HepG2 (cell line): ENCODE data around the gene PDHX. TPM values are rescaled to one million over a fixed set of nuclear protein-coding genes. Genes with fewer than 3 reads are reported as not detected.

Experiments
- BCLAF1 ChIP-seq: fragments of 450-650 bp; IDR thresholded peaks from 2 replicates; pipeline ENCODE4 v1.6.1; 2017; ENCODE audit warnings: mild to moderate bottlenecking
- HMG20B ChIP-seq: conservative IDR thresholded peaks from 2 replicates; pipeline ENCODE4 v1.6.1; 2016; ENCODE audit warnings: missing genetic modification reagents, missing compliant biosample characterization
- JUN ChIP-seq: sonication (generic); formaldehyde crosslinking; IDR thresholded peaks from 2 replicates; pipeline ENCODE4 v1.4.0; 2020; ENCODE audit warnings: mild to moderate bottlenecking, missing genetic modification reagents
- MAF1 ChIP-seq: sonication (generic); formaldehyde crosslinking; IDR thresholded peaks from 2 replicates; pipeline ENCODE4 v1.5.0; 2020; ENCODE audit warnings: missing genetic modification reagents, borderline replicate concordance
- MAFG ChIP-seq: sonication (generic); formaldehyde crosslinking; IDR thresholded peaks from 2 replicates; pipeline ENCODE4 v1.5.1; 2020; ENCODE audit warnings: mild to moderate bottlenecking, missing genetic modification reagents
- MEIS1 ChIP-seq: sonication (generic); formaldehyde crosslinking; IDR thresholded peaks from 2 replicates; pipeline ENCODE4 v1.9.0; 2021; ENCODE audit warnings: mild to moderate bottlenecking, missing genetic modification reagents, moderate library complexity, borderline replicate concordance
- MIXL1 ChIP-seq: IDR thresholded peaks from 2 replicates; pipeline ENCODE4 v1.6.1; 2016
- MLLT10 ChIP-seq: sonication (generic); formaldehyde crosslinking; IDR thresholded peaks from 2 replicates; pipeline ENCODE4 v1.4.0; 2020; ENCODE audit warnings: missing genetic modification reagents
- NFKBIZ ChIP-seq: IDR thresholded peaks from 2 replicates; pipeline ENCODE4 v1.6.1; 2018; ENCODE audit warnings: missing genetic modification reagents, missing compliant biosample characterization
- TBX2 ChIP-seq: sonication (generic); formaldehyde crosslinking; IDR thresholded peaks from 2 replicates; pipeline ENCODE4 v1.5.0; 2020; ENCODE audit warnings: missing genetic modification reagents, mild to moderate bottlenecking, borderline replicate concordance
- TGIF2 ChIP-seq: IDR thresholded peaks from 2 replicates; pipeline ENCODE4 v1.6.1; 2016; ENCODE audit warnings: control low read depth, missing compliant biosample characterization
- TOE1 ChIP-seq: sonication (generic); formaldehyde crosslinking; IDR thresholded peaks from 2 replicates; pipeline ENCODE4 v1.4.0; 2020; ENCODE audit warnings: mild to moderate bottlenecking, missing genetic modification reagents
- ZIK1 ChIP-seq: sonication (generic); formaldehyde crosslinking; IDR thresholded peaks from 2 replicates; pipeline ENCODE4 v1.5.0; 2020; ENCODE audit warnings: mild to moderate bottlenecking, low read depth, missing genetic modification reagents, borderline replicate concordance
- ZMYM4 ChIP-seq: sonication (generic); formaldehyde crosslinking; IDR thresholded peaks from 2 replicates; pipeline ENCODE4 v1.8.1; 2023; ENCODE audit warnings: mild to moderate bottlenecking, missing genetic modification reagents
- ZNF18 ChIP-seq: sonication (generic); formaldehyde crosslinking; IDR thresholded peaks from 2 replicates; pipeline ENCODE4 v1.8.0; 2022; ENCODE audit warnings: mild to moderate bottlenecking, missing genetic modification reagents; ENCODE audit not compliant: insufficient replicate concordance
- ZNF484 ChIP-seq: sonication (generic); formaldehyde crosslinking; IDR thresholded peaks from 2 replicates; pipeline ENCODE4 v1.5.1; 2020; ENCODE audit warnings: mild to moderate bottlenecking, low read depth, missing genetic modification reagents, borderline replicate concordance
- ZNF503 ChIP-seq: sonication (generic); formaldehyde crosslinking; IDR thresholded peaks from 2 replicates; pipeline ENCODE4 v1.4.0; 2020; ENCODE audit warnings: missing genetic modification reagents
- ZNF512 ChIP-seq: sonication (generic); formaldehyde crosslinking; IDR thresholded peaks from 2 replicates; pipeline ENCODE4 v1.4.0; 2020; ENCODE audit warnings: mild to moderate bottlenecking, missing genetic modification reagents
- ZNF740 ChIP-seq: sonication (generic); formaldehyde crosslinking; IDR thresholded peaks from 2 replicates; pipeline ENCODE4 v1.4.0; 2020; ENCODE audit warnings: missing genetic modification reagents
- ZNF773 ChIP-seq: sonication (generic); formaldehyde crosslinking; IDR thresholded peaks from 2 replicates; pipeline ENCODE4 v1.4.0; 2020; ENCODE audit warnings: missing genetic modification reagents, borderline replicate concordance
- ZNF790 ChIP-seq: sonication (generic); formaldehyde crosslinking; IDR thresholded peaks from 2 replicates; pipeline ENCODE4 v1.8.0; 2022; ENCODE audit warnings: missing genetic modification reagents, mild to moderate bottlenecking, borderline replicate concordance
- polyA plus RNA-seq, 8 experiments: library from polyadenylated mRNA; depleted of rRNA in 3 of 8; stranded (reverse) in 7 of 8; unstranded in 1 of 8; fragments of >200 nt; fragmentation: Illumina TruSeq in 4 of 8; extraction: Trizol in 4 of 8; gene quantifications; 2 replicates each; pipeline versions ENCODE4 v1.2.1 to v1.2.3, GENCODE V29; 2011 to 2016; ENCODE audit warnings: low read depth in 4 of 8, missing spikeins in 1 of 8, mixed read lengths in 1 of 8; ENCODE audit not compliant: insufficient read depth in 1 of 8
- total RNA-seq, 5 experiments: library from RNA; depleted of rRNA; stranded (reverse); fragments of >200 nt; fragmentation: Illumina TruSeq; extraction: Trizol; gene quantifications; 2 replicates each; pipeline ENCODE4 v1.2.3, GENCODE V29; 2016; ENCODE audit warnings: low read depth in 1 of 5

Gene PDHX
- total and polyA plus RNA-seq, 2 of the 13 experiments (the other 11 are each of a cell fraction or from before 2014, with no cell fraction given) = 41.0 to 73.8 TPM

GRCh38 chr11:34929794-34930763 lies 13.7 kb downstream of the PDHX start (continued):
- TF ChIP-seq TGIF2 (CRISPR knock-in tag) (peak; percentile 94), ZNF790 (no peak; the same call in 1 of the 2 replicates), ZNF484 (CRISPR knock-in tag) (no peak), ZNF503 (CRISPR knock-in tag) (peak; percentile 78; the same call in 1 of the 2 replicates), TBX2 (CRISPR knock-in tag) (peak; percentile 90), JUN (CRISPR knock-in tag) (no peak), BCLAF1 (no peak), ZMYM4 (CRISPR knock-in tag) (peak; percentile 99), MIXL1 (peak; percentile 71; the same call in 1 of the 2 replicates), ZNF773 (CRISPR knock-in tag) (no peak), MEIS1 (CRISPR knock-in tag) (no peak), HMG20B (CRISPR knock-in tag) (peak; percentile 44), MAF1 (CRISPR knock-in tag) (no peak), MAFG (CRISPR knock-in tag) (no peak), MLLT10 (no peak), ZNF18 (no peak), TOE1 (CRISPR knock-in tag) (no peak), NFKBIZ (CRISPR knock-in tag) (peak; percentile 70; the same call in 1 of the 2 replicates), ZIK1 (CRISPR knock-in tag) (peak; percentile 38; the same call in 1 of the 2 replicates), ZNF740 (CRISPR knock-in tag) (no peak; the same call in 1 of the 2 replicates), ZNF512 (CRISPR knock-in tag) (no peak)
